SK-N-MC (cell line): ENCODE results near the gene SMIM13.
"Not testable (repeated sequence)": the region's sequence is repeated elsewhere in the genome, so short reads cannot be mapped to it uniquely, and the experiment has no call there.

ENCODE experiments used
- DNase-seq: peaks from one replicate; pipeline ENCODE4 v3.0.0-alpha.2; 2011; ENCODE audit warnings: low read depth, low spot score
- H3K27ac ChIP-seq: fragments of 200-600 bp; sonication (generic); 2 replicates; pipeline ENCODE4 v1.5.1; 2016; ENCODE audit warnings: mixed run types
- H3K36me3 ChIP-seq: fragments of 200-600 bp; sonication (generic); 2 replicates; pipeline ENCODE4 v1.6.1; 2017; ENCODE audit warnings: antibody characterized with exemption, low read length, mixed read lengths; ENCODE audit not compliant: insufficient read depth
- H3K4me3 ChIP-seq: fragments of 200-600 bp; sonication (generic); 2 replicates; pipeline ENCODE4 v1.5.1; 2016
- H3K9ac ChIP-seq: fragments of 200-600 bp; sonication (generic); 2 replicates; pipeline ENCODE4 v1.8.0; 2017; ENCODE audit warnings: mixed run types, mixed read lengths; ENCODE audit not compliant: insufficient read length
- H3K9me3 ChIP-seq: fragments of 200-600 bp; sonication (generic); 2 replicates; pipeline ENCODE4 v1.6.1; 2017; ENCODE audit warnings: low read depth, mild to moderate bottlenecking, antibody characterized with exemption, low read length, moderate library complexity, mixed read lengths
- EZH2 ChIP-seq: fragments of 200-600 bp; sonication (generic); IDR thresholded peaks from one replicate; pipeline ENCODE4 v1.6.1; 2017; ENCODE audit warnings: antibody characterized with exemption
- FOXP2 ChIP-seq: optimal IDR thresholded peaks from 2 replicates; pipeline ENCODE3; 2011; ENCODE audit warnings: mild to moderate bottlenecking, moderate library complexity; ENCODE audit not compliant: insufficient read depth; ENCODE audit errors: extremely low read length, control extremely low read depth
- POLR2AphosphoS5 ChIP-seq: IDR thresholded peaks from 2 replicates; pipeline ENCODE4 v1.6.1; 2012; ENCODE audit warnings: mild to moderate bottlenecking, low read depth, low read length, borderline replicate concordance

The SMIM13 gene

DNA sequence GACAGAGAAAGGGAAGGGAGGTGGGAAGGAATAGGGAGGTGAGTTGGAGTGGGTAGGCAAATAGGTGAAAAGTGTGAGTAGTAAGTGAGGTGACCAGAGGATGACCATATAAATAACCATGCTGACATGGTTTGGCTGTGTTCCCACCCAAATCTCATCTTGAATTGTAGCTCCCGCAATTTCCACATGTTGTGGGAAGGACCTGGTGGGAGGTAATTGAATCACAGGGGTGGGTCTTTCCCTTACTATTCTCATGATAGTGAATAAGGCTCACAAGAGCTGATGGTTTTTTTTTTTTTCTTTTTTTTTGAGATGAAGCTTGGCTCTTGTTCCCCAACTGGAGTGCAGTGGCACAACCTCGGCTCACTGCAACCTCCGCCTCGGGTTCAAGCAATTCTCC lies 21.5 kb upstream of the SMIM13 start:
- no peaks in the 10 kb centered on the region for H3K9me3 ChIP-seq
- H3K27ac ChIP-seq = no peak overlapping the region
- no peak for TF ChIP-seq FOXP2
- no peak for DNase-seq
- H3K4me3 ChIP-seq = no peak overlapping the region
- H3K36me3 ChIP-seq = no peaks in the 10 kb centered on the region
- H3K9ac ChIP-seq = no peak overlapping the region

GRCh38 chr6:11076540-11076939 lies 17.1 kb upstream of the SMIM13 start:
- no peak for DNase-seq
- Histone ChIP-seq H3K27ac (no peak overlapping the region), H3K4me3 (no peak overlapping the region), H3K36me3 (no peaks in the 10 kb centered on the region), H3K9ac (no peak overlapping the region), H3K9me3 (no peaks in the 10 kb centered on the region)
- TF ChIP-seq EZH2 (no peak), POLR2AphosphoS5 (no peak)

GRCh38 chr6:11078266-11078665 lies 15.4 kb upstream of the SMIM13 start:
- Histone ChIP-seq H3K9me3 (no peaks in the 10 kb centered on the region), H3K27ac (no peak overlapping the region), H3K36me3 (no peaks in the 10 kb centered on the region), H3K9ac (no peak overlapping the region), H3K4me3 (no peak overlapping the region)
- TF ChIP-seq POLR2AphosphoS5 (no peak), FOXP2 (no peak), EZH2 (no peak)
- no peak for DNase-seq

- TF ChIP-seq EZH2 (no peak), POLR2AphosphoS5 (no peak), FOXP2 (no peak)
- no peak overlapping the region for H3K4me3 ChIP-seq
- no peak for DNase-seq
- H3K9ac ChIP-seq = no peak overlapping the region
- H3K27ac ChIP-seq = no peak overlapping the region
- H3K36me3 ChIP-seq = no peaks in the 10 kb centered on the region
- H3K9me3 ChIP-seq = no peaks in the 10 kb centered on the region
Observed at GRCh38 chr6:11080296-11080695, 13.3 kb upstream of the SMIM13 start.

DNA sequence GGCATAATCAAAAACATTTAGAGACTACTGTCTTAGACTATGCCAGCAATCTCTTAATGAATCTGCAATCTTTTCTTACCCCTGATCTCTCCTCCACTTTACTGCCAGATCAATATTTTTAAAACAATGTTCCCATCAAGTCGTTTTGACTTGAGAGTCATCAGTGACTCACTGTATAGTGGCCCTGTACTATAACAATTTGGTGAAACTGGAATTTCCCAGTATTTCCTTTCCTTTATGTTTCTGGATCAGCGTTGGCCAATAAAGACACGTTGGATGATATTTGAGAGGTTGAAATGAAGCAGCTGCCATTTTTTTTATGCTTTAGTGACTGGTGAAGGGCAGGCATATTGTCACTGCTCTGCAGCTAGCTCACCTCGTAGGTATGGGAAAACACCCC lies 10.1 kb upstream of the SMIM13 start:
- TF ChIP-seq FOXP2 = no peak
- no peak for TF ChIP-seq EZH2
- no peak for TF ChIP-seq POLR2AphosphoS5
- no peak for DNase-seq
- no peaks in the 10 kb centered on the region for H3K9me3 ChIP-seq
- no peak overlapping the region for H3K27ac ChIP-seq
- H3K4me3 ChIP-seq = no peak overlapping the region
- H3K36me3 ChIP-seq = no peaks in the 10 kb centered on the region
- no peak overlapping the region for H3K9ac ChIP-seq

DNA sequence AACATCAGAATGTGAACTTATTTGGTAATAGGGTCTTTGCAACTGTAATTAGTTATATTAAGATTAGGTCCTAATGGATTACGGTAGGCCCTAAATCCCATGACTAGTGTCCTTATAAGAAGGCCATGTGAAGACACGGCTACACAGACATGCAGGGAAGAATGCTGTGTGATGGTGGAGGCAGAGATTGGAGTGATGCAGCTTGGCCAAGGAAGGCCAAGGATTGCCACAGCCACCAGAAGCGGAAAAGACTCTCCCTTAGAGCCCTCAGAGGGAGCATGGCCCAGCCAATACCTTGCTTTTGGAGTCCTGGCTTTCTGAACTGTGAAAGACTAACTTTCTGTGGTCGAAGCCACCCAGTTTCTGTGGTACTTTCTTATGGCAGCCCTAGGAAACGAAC lies 9.7 kb upstream of the SMIM13 start:
- Histone ChIP-seq H3K9ac (no peak overlapping the region), H3K9me3 (no peaks in the 10 kb centered on the region), H3K27ac (no peak overlapping the region), H3K36me3 (no peaks in the 10 kb centered on the region), H3K4me3 (no peak overlapping the region)
- no peak for DNase-seq
- no peak for TF ChIP-seq FOXP2
- no peak for TF ChIP-seq POLR2AphosphoS5
- TF ChIP-seq EZH2 = no peak

GRCh38 chr6:11085758-11086435 lies 7.7 kb upstream of the SMIM13 start:
- H3K36me3 ChIP-seq = no peaks in the 10 kb centered on the region
- TF ChIP-seq POLR2AphosphoS5 = no peak
- no peak for TF ChIP-seq EZH2
- no peak for TF ChIP-seq FOXP2
- H3K9me3 ChIP-seq = no peaks in the 10 kb centered on the region
- no peak for DNase-seq
- no peak overlapping the region for H3K9ac ChIP-seq
- no peak overlapping the region for H3K27ac ChIP-seq
- no peak overlapping the region for H3K4me3 ChIP-seq

- not testable (repeated sequence) for H3K36me3 ChIP-seq, DNase-seq, H3K9me3 ChIP-seq, H3K9ac ChIP-seq, H3K27ac ChIP-seq, H3K4me3 ChIP-seq
Observed at GRCh38 chr6:11087141-11087812, 6.4 kb upstream of the SMIM13 start.

- Histone ChIP-seq H3K9ac (no peak overlapping the region), H3K27ac (no peak overlapping the region), H3K36me3 (no peaks in the 10 kb centered on the region), H3K4me3 (no peak overlapping the region), H3K9me3 (no peaks in the 10 kb centered on the region)
- no peak for DNase-seq
- TF ChIP-seq EZH2 (no peak), POLR2AphosphoS5 (no peak), FOXP2 (no peak)
Observed at GRCh38 chr6:11089695-11090094, 3.9 kb upstream of the SMIM13 start.

DNA sequence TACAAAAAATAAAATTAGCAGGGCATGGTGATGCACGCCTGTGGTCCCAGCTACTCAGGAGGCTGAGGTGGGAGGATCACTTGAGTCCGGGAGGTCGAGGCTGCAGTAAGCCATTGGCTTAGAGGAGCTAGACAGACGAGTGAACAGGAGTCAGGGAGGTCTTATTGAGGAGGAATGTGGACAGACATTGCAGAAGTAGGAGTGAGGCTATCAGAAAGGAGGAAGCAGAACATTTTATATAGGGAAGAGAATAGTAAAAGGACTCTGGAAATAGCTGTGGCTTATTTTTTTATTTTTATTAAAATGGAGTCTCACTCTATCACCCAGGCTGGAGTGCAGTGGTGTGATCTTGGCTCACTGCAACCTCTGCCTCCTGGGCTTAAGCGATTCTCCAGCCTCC lies 2.5 kb upstream of the SMIM13 start:
- H3K9ac ChIP-seq, H3K9me3 ChIP-seq, H3K4me3 ChIP-seq, H3K36me3 ChIP-seq, H3K27ac ChIP-seq, DNase-seq: not testable (repeated sequence)
